SK-N-MC (cell line): ENCODE measurements around the gene ZNF691.
"Not testable (repeated sequence)": the region's sequence is repeated elsewhere in the genome, so short reads cannot be mapped to it uniquely, and the experiment has no call there.

Source experiments
- DNase-seq: peaks from one replicate; pipeline ENCODE4 v3.0.0-alpha.2; 2011; ENCODE audit warnings: low read depth, low spot score
- H3K27ac ChIP-seq: fragments of 200-600 bp; sonication (generic); 2 replicates; pipeline ENCODE4 v1.5.1; 2016; ENCODE audit warnings: mixed run types
- H3K36me3 ChIP-seq: fragments of 200-600 bp; sonication (generic); 2 replicates; pipeline ENCODE4 v1.6.1; 2017; ENCODE audit warnings: antibody characterized with exemption, low read length, mixed read lengths; ENCODE audit not compliant: insufficient read depth
- H3K4me3 ChIP-seq: fragments of 200-600 bp; sonication (generic); 2 replicates; pipeline ENCODE4 v1.5.1; 2016
- H3K9ac ChIP-seq: fragments of 200-600 bp; sonication (generic); 2 replicates; pipeline ENCODE4 v1.8.0; 2017; ENCODE audit warnings: mixed run types, mixed read lengths; ENCODE audit not compliant: insufficient read length
- H3K9me3 ChIP-seq: fragments of 200-600 bp; sonication (generic); 2 replicates; pipeline ENCODE4 v1.6.1; 2017; ENCODE audit warnings: low read depth, mild to moderate bottlenecking, antibody characterized with exemption, low read length, moderate library complexity, mixed read lengths
- EZH2 ChIP-seq: fragments of 200-600 bp; sonication (generic); IDR thresholded peaks from one replicate; pipeline ENCODE4 v1.6.1; 2017; ENCODE audit warnings: antibody characterized with exemption
- FOXP2 ChIP-seq: optimal IDR thresholded peaks from 2 replicates; pipeline ENCODE3; 2011; ENCODE audit warnings: mild to moderate bottlenecking, moderate library complexity; ENCODE audit not compliant: insufficient read depth; ENCODE audit errors: extremely low read length, control extremely low read depth
- POLR2AphosphoS5 ChIP-seq: IDR thresholded peaks from 2 replicates; pipeline ENCODE4 v1.6.1; 2012; ENCODE audit warnings: mild to moderate bottlenecking, low read depth, low read length, borderline replicate concordance

Gene ZNF691

DNA sequence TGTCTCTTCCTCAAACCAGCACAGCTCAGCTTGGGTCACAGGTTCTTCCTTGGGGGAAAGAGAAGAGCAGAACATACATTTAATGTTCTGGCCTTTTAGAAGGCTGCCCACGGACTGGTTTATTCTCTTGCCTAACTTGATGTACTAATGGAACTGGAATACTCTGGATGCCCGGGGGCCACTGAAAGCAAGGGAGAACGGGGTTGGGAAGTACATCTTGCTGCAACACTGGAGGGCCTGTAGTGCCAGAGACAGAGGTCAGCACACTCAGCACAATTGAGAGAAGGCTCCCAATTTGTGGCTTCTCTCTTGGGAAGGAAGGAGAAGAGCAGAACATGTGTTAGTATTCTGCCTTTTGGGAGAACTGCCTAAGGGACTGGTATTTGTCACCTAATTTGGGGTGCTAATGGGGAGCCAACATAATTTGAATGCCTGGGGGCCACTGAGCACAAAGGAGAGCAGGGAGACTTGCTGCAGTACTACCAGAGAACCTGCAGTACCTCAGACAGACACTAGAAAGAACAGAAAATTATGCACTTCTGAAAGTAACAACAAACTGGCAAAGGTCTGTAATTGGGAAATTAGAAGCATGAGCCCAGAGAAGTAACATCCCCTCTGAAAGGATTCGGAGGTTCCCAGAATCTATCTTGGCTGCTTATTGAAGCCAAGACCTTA is 14.1 kb downstream of the ZNF691 start:
- Histone ChIP-seq H3K27ac (no peak overlapping the region), H3K36me3 (no peaks in the 10 kb centered on the region), H3K4me3 (no peak overlapping the region), H3K9me3 (no peaks in the 10 kb centered on the region), H3K9ac (no peak overlapping the region)
- no peak for DNase-seq
- TF ChIP-seq POLR2AphosphoS5 (no peak), EZH2 (no peak), FOXP2 (no peak)

DNA sequence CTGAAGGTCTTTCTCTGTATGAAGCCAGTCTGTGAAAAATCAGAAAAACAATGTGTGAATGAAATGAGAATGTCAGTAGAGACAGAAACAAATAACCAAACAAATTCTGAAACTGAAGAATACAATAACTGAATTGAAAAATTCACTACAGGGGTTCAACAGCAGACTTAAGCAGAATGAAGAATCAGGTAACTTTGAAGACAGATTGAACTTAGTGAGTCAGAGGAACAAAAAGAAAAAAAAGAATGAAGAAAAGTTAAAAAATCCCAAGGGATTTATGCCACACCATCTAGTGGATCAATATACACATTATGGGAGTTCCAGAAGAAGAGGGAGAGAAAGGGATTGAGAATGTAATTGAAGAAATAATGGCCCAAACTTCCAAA is 14.6 kb downstream of the ZNF691 start:
- TF ChIP-seq FOXP2, result no peak
- H3K36me3 ChIP-seq, result no peaks in the 10 kb centered on the region
- no peak overlapping the region for H3K27ac ChIP-seq
- H3K9me3 ChIP-seq, result no peaks in the 10 kb centered on the region
- no peak overlapping the region for H3K9ac ChIP-seq
- no peak overlapping the region for H3K4me3 ChIP-seq
- no peak for DNase-seq

DNA sequence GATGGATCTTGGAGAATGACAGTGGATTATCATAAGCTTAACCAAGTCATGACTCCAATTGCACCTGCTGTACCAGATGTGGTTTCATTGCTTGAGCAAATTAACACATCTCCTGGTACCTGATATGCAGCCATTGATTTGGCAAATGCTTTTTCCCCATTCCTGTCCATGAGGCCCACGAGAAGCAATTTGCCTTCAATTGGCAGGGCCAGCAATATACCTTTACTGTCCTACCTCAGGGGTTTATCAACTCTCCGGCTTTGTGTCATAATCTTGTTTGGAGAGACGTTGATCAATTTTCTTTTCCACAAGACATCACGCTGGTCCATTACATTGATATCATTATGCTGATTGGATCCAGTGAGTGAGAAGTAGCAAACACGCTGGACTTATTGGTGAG is 20.1 kb downstream of the ZNF691 start:
- Histone ChIP-seq H3K27ac (no peak overlapping the region), H3K9me3 (no peaks in the 10 kb centered on the region), H3K36me3 (no peaks in the 10 kb centered on the region), H3K9ac (no peak overlapping the region), H3K4me3 (no peak overlapping the region)
- DNase-seq, result no peak
- TF ChIP-seq FOXP2 (no peak), EZH2 (no peak), POLR2AphosphoS5 (no peak)

DNA sequence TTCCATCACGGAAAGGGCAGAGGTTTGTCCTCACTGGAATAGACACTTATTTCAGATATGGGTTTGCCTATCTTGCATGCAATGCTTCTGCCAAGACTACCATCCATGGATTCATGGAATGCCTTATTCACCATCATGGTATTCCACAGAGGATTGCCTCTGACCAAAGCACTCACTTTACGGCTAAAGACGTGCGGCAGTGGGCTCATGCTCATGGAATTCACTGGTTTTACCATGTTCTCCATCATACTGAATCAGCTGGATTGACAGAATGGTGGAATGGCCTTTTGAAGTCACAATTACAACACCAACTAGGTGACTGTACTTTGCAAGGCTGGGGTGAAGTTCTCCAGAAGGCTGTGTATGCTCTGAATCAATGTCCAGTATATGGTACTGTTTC is 22.1 kb downstream of the ZNF691 start:
- not testable (repeated sequence) for DNase-seq, H3K9ac ChIP-seq, H3K27ac ChIP-seq, H3K36me3 ChIP-seq, H3K4me3 ChIP-seq, H3K9me3 ChIP-seq

GRCh38 chr1:42869254-42869653 is 22.8 kb downstream of the ZNF691 start:
- not testable (repeated sequence) for H3K4me3 ChIP-seq, H3K9ac ChIP-seq, DNase-seq, H3K9me3 ChIP-seq, H3K27ac ChIP-seq, H3K36me3 ChIP-seq

- not testable (repeated sequence) for DNase-seq, H3K9me3 ChIP-seq, H3K27ac ChIP-seq, H3K36me3 ChIP-seq, H3K9ac ChIP-seq, H3K4me3 ChIP-seq
Observed at GRCh38 chr1:42869751-42870150, 23.3 kb downstream of the ZNF691 start.

GRCh38 chr1:42873108-42873507 is 26.7 kb downstream of the ZNF691 start:
- not testable (repeated sequence) for H3K27ac ChIP-seq, H3K4me3 ChIP-seq

DNA sequence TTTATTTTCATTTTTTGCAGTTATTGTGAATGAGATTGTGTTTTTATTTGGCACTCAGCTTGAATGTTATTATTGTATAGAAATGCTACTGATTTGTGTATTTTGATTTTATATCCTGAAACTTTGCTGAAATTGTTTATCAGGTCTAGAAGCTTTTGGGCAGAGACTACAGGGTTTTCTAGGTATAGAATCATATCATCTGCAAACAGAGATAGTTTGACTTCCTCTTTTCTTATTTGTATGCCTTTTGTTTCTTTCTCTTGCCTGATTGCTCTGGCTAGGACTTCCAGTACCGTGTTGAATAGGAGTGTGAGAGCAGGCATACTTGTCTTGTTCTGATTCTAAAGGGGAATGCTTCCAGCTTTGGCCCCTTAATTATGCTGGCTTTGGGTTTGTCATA is 27.3 kb downstream of the ZNF691 start:
- H3K4me3 ChIP-seq, result no peak overlapping the region
- no peak overlapping the region for H3K27ac ChIP-seq
- TF ChIP-seq FOXP2 (no peak), POLR2AphosphoS5 (no peak), EZH2 (no peak)
- no peaks in the 10 kb centered on the region for H3K36me3 ChIP-seq
- no peak overlapping the region for H3K9ac ChIP-seq
- DNase-seq, result no peak
- no peaks in the 10 kb centered on the region for H3K9me3 ChIP-seq

More at GRCh38 chr1:42873108-42873507, 26.7 kb downstream of the ZNF691 start:
- H3K9me3 ChIP-seq, DNase-seq, H3K36me3 ChIP-seq, H3K9ac ChIP-seq: not testable (repeated sequence)

DNA sequence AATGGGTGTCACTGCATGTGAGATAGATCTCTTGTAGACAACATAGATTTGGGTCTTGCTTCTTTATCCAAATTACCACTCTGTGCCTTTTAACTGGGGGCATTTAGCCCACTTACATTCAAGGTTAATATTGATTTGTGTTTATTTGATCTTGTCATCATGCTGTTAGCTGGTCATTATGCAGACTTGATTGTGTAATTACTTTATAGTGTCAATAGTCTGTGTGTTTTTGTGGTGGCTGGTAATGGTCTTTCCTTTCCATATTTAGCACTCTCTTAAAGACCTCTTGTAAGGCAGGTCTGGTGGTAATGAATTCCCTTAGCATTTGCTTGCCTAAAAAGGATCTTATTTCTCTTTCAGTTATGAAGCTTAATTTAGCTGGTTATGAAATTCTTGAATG is 29.6 kb downstream of the ZNF691 start:
- H3K36me3 ChIP-seq, result no peaks in the 10 kb centered on the region
- no peaks in the 10 kb centered on the region for H3K9me3 ChIP-seq

DNA sequence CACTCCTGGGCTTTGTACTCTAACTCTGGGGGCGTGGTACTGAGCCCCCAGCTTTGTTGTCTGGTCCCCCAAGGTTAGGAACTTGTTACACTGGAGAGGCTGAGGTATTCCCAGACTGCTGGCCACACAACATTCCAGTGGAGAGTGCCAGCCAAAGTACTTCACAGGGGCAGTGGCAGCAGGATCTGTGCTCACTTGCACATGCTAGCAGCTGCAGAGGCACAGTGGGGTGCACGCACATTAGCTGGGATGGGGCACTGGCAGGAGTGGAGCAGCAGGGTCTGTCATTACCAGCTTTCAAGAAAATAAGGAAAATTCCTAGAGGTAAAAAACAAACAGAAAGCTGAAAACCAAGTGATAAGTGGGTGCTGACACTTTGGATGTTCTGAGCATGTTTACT is 31.0 kb downstream of the ZNF691 start:
- DNase-seq, result no peak
- Histone ChIP-seq H3K36me3 (no peaks in the 10 kb centered on the region), H3K9me3 (no peaks in the 10 kb centered on the region), H3K4me3 (no peak overlapping the region), H3K27ac (no peak overlapping the region), H3K9ac (no peak overlapping the region)
- TF ChIP-seq EZH2 (no peak), FOXP2 (no peak), POLR2AphosphoS5 (no peak)

More for the DNA sequence above, 29.6 kb downstream of the ZNF691 start:
- Histone ChIP-seq H3K9ac (no peak overlapping the region), H3K4me3 (no peak overlapping the region), H3K27ac (no peak overlapping the region)
- TF ChIP-seq POLR2AphosphoS5 (no peak), FOXP2 (no peak), EZH2 (no peak)
- no peak for DNase-seq
